GM13977 (cell line): ENCODE results near the gene BRCA1.

Experiments used
- DNase-seq: peaks from one replicate; pipeline ENCODE4 v3.0.0; 2012; ENCODE audit warnings: low spot score
- in situ Hi-C: fragments of 300-500 bp; cut with MboI; formaldehyde crosslinking; loops from one replicate; pipeline ENCODE4 v1.12.0; 2022; ENCODE audit warnings: low sequenced_read_pairs, low pct_unique_long_range_greater_than_20kb, mixed read lengths, inconsistent platforms; ENCODE audit not compliant: unreplicated experiment
- TF ChIP-seq, protein P1 (sequence below): IDR thresholded peaks from 2 replicates; pipeline ENCODE4 v1.5.1; 2012; ENCODE audit warnings: mild to moderate bottlenecking, control low read depth; ENCODE audit not compliant: insufficient read depth; ENCODE audit errors: extremely low read depth, missing control alignments

BRCA1 gene

DNA sequence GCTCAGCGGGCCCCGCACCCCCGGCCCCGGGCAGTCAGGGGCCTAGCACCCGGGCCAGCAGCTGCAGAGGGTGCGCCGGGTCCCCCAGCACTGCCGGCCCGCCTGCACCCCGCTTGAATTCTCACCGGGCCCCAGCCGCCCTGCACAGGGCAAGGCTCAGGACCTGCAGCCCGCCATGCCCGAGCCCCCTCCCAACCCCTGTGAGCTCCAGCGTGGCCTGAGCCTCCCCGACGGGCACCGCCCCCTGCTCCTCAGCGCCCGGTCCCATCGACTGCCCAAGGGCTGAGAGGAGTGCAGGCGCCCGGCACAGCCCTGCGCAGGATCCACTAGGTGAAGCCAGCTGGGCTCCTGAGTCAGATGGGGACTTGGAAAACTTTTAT is 1.7 kb upstream of the BRCA1 start:
- in situ Hi-C loops = no loop called here
- no peak for DNase-seq
- TF ChIP-seq, protein P1, sequence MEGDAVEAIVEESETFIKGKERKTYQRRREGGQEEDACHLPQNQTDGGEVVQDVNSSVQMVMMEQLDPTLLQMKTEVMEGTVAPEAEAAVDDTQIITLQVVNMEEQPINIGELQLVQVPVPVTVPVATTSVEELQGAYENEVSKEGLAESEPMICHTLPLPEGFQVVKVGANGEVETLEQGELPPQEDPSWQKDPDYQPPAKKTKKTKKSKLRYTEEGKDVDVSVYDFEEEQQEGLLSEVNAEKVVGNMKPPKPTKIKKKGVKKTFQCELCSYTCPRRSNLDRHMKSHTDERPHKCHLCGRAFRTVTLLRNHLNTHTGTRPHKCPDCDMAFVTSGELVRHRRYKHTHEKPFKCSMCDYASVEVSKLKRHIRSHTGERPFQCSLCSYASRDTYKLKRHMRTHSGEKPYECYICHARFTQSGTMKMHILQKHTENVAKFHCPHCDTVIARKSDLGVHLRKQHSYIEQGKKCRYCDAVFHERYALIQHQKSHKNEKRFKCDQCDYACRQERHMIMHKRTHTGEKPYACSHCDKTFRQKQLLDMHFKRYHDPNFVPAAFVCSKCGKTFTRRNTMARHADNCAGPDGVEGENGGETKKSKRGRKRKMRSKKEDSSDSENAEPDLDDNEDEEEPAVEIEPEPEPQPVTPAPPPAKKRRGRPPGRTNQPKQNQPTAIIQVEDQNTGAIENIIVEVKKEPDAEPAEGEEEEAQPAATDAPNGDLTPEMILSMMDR = no peak

- TF ChIP-seq, protein P1 = no peak
- DNase-seq = peak; percentile 26
- in situ Hi-C loops = no loop called here
Measured at GRCh38 chr17:43125967-43126910, 1.1 kb upstream of the BRCA1 start.

DNA sequence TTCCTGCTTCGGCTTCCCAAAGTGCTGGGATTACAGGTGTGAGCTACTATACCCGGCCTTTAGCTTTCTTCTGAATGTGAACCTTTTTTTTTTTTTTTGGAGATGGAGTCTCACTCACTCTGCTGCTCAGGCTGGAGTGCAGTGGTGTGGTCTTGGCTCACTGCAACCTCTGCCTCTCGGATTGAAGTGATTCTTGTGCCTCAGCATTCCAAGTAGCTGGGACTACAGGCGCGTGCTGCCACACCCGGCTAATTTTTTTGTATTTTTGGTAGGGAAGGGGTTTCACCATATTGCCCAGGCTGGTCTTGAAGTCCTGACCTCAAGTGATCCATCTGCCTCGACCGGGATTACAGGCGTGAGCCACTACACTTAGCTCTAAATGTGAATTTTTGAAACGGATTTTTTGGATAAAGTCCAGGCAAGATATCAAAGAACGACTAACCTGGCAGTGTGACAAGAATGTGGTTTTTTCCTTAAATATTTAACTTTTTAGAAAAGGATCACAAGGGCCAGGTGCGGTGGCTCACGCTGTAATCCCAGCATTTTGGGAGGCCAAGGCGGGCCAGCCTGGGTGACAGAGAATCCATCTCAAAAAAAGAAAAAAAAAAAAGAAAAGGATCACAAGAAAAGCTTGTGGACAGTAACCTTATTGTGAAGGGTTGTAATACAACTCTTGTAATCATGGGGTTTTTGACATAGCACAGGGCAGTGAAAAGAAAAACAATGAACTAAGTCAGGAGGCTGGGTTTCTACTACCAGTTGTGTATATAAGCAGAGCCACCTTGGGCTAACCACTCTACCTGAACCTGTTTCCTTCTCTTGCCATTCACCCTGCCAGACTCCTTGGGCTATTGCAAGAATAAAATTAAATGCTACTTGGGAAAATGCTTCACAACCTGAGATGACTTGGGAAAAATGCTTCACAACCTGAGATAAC is 6.2 kb downstream of the BRCA1 start:
- no peak for DNase-seq
- in situ Hi-C loops = no loop called here
- TF ChIP-seq, protein P1 = no peak

GRCh38 chr17:43114151-43114552 is 11.0 kb downstream of the BRCA1 start:
- no peak for DNase-seq
- in situ Hi-C loops = no loop called here
- TF ChIP-seq, protein P1 = no peak

GRCh38 chr17:43106552-43106951 is 18.6 kb downstream of the BRCA1 start:
- in situ Hi-C loops = no loop called here
- DNase-seq = no peak
- TF ChIP-seq, protein P1 = no peak

GRCh38 chr17:43105146-43105545 is 20.0 kb downstream of the BRCA1 start:
- TF ChIP-seq, protein P1 = no peak
- no peak for DNase-seq
- in situ Hi-C loops = no loop called here
